ENCODE results near the gene DHX34.

DHX34 gene

GRCh38 chr19:47398707-47399597 is 49.8 kb downstream of the DHX34 start:
- peaks cover 55% of the 10 kb centered on the region for H3K27me3 ChIP-seq (replicated peaks; ENCODE audit: insufficient read depth, low read length)
- TF ChIP-seq EZH2 (optimal IDR thresholded peaks at IDR 0.05; ENCODE audit: low read depth, low read length) (no peak), EZH2phosphoT487 (IDR thresholded peaks at IDR 0.05; ENCODE audit: low read length) (no peak)
- TF ChIP-seq, protein P1, sequence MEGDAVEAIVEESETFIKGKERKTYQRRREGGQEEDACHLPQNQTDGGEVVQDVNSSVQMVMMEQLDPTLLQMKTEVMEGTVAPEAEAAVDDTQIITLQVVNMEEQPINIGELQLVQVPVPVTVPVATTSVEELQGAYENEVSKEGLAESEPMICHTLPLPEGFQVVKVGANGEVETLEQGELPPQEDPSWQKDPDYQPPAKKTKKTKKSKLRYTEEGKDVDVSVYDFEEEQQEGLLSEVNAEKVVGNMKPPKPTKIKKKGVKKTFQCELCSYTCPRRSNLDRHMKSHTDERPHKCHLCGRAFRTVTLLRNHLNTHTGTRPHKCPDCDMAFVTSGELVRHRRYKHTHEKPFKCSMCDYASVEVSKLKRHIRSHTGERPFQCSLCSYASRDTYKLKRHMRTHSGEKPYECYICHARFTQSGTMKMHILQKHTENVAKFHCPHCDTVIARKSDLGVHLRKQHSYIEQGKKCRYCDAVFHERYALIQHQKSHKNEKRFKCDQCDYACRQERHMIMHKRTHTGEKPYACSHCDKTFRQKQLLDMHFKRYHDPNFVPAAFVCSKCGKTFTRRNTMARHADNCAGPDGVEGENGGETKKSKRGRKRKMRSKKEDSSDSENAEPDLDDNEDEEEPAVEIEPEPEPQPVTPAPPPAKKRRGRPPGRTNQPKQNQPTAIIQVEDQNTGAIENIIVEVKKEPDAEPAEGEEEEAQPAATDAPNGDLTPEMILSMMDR (IDR thresholded peaks at IDR 0.05; ENCODE audit: low read length) = no peak

GRCh38 chr19:47402504-47402903 is 53.4 kb downstream of the DHX34 start:
- TF ChIP-seq, protein P1 (IDR thresholded peaks at IDR 0.05; ENCODE audit: low read length) = no peak
- TF ChIP-seq EZH2phosphoT487 (IDR thresholded peaks at IDR 0.05; ENCODE audit: low read length) (no peak), EZH2 (optimal IDR thresholded peaks at IDR 0.05; ENCODE audit: low read depth, low read length) (no peak)
- no peaks in the 10 kb centered on the region for H3K4me1 ChIP-seq (ENCODE audit: low read length)

More at GRCh38 chr19:47398707-47399597, 49.8 kb downstream of the DHX34 start:
- Histone ChIP-seq H3K4me2 (ENCODE audit: low read depth, low read length) (no peak overlapping the region), H3F3A (ENCODE audit: insufficient read depth, low read length) (no peaks in the 10 kb centered on the region), H3K4me3 (ENCODE audit: low read length) (no peak overlapping the region), H2AFZ (ENCODE audit: low read length) (no peak overlapping the region), H3K79me2 (ENCODE audit: low read length) (no peaks in the 10 kb centered on the region), H3K36me3 (replicated peaks; ENCODE audit: insufficient read depth, low read length) (no peaks in the 10 kb centered on the region), H3K9ac (ENCODE audit: low read length) (no peak overlapping the region), H3K27ac (ENCODE audit: low read length) (no peak overlapping the region), H3K9me2 (replicated peaks; ENCODE audit: insufficient read depth, low read length) (no peaks in the 10 kb centered on the region), H3K4me1 (ENCODE audit: low read length) (no peaks in the 10 kb centered on the region), H4K20me1 (ENCODE audit: insufficient read depth, low read length) (no peaks in the 10 kb centered on the region), H3K9me3 (replicated peaks; ENCODE audit: insufficient read depth, low read length) (no peaks in the 10 kb centered on the region)
- DNase-seq = no peak

DNA sequence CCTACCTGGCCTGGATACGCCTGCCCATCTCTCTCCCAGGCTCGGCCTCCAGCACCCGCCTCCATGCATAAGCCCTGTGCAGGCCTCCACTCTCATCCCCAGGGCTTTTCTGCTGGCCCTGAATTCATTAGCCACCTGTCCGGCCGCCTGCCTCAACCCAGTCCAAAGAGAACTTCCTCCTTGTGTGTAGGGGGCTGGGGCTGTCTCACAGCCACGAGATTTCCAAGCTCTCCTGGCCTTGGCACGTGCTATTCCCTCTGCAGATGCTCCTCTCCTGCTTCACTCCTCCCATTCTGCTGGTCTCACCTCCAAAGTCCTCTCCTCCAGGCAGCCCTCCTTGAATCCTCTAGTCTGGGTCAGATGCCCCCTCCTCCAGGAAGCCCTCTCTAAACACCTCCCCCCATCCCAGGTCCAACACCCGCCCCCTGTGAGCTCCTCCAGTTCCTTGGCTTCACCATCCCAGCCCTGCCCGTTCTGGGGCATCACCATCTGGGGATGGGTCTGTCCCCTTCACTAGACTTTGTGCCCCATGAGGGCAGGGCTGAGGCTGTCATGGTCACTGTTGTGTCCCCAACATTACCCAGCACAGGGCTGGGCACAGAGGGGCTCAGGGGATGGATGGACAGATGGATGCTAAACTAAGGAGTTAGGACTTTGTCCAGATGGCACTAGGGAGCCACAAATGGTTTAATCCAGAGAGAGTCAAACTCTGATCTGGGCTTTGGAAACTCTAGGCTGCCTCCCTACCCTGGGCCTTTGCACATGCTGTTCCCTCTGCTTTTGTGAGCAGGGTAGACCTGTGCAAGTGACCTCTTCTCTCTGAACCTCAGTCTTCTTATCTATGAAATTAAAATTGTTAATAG is 55.5 kb downstream of the DHX34 start:
- Histone ChIP-seq H3K9me3 (replicated peaks; ENCODE audit: insufficient read depth, low read length) (no peaks in the 10 kb centered on the region), H3K27me3 (replicated peaks; ENCODE audit: insufficient read depth, low read length) (peaks cover 94% of the 10 kb centered on the region), H3K79me2 (ENCODE audit: low read length) (no peaks in the 10 kb centered on the region), H3K4me3 (ENCODE audit: low read length) (no peak overlapping the region), H4K20me1 (ENCODE audit: insufficient read depth, low read length) (no peaks in the 10 kb centered on the region), H3F3A (ENCODE audit: insufficient read depth, low read length) (no peaks in the 10 kb centered on the region), H3K9ac (ENCODE audit: low read length) (no peak overlapping the region), H3K4me2 (ENCODE audit: low read depth, low read length) (no peak overlapping the region), H3K4me1 (ENCODE audit: low read length) (no peaks in the 10 kb centered on the region), H3K27ac (ENCODE audit: low read length) (no peak overlapping the region), H3K9me2 (replicated peaks; ENCODE audit: insufficient read depth, low read length) (no peaks in the 10 kb centered on the region), H2AFZ (ENCODE audit: low read length) (no peak overlapping the region), H3K36me3 (replicated peaks; ENCODE audit: insufficient read depth, low read length) (no peaks in the 10 kb centered on the region)
- no peak for DNase-seq
- TF ChIP-seq EZH2phosphoT487 (IDR thresholded peaks at IDR 0.05; ENCODE audit: low read length) (no peak), EZH2 (optimal IDR thresholded peaks at IDR 0.05; ENCODE audit: low read depth, low read length) (no peak)
- TF ChIP-seq, protein P1 (IDR thresholded peaks at IDR 0.05; ENCODE audit: low read length) = no peak

More at GRCh38 chr19:47402504-47402903, 53.4 kb downstream of the DHX34 start:
- no peak overlapping the region for H3K9ac ChIP-seq (ENCODE audit: low read length)
- DNase-seq = no peak
- no peaks in the 10 kb centered on the region for H3K9me3 ChIP-seq (replicated peaks; ENCODE audit: insufficient read depth, low read length)
- no peaks in the 10 kb centered on the region for H3K79me2 ChIP-seq (ENCODE audit: low read length)
- H3K4me2 ChIP-seq (ENCODE audit: low read depth, low read length) = no peak overlapping the region
- peaks cover 85% of the 10 kb centered on the region for H3K27me3 ChIP-seq (replicated peaks; ENCODE audit: insufficient read depth, low read length)
- no peaks in the 10 kb centered on the region for H3K36me3 ChIP-seq (replicated peaks; ENCODE audit: insufficient read depth, low read length)
- H3K9me2 ChIP-seq (replicated peaks; ENCODE audit: insufficient read depth, low read length) = no peaks in the 10 kb centered on the region
- no peak overlapping the region for H3K4me3 ChIP-seq (ENCODE audit: low read length)
- H4K20me1 ChIP-seq (ENCODE audit: insufficient read depth, low read length) = no peaks in the 10 kb centered on the region
- no peak overlapping the region for H2AFZ ChIP-seq (ENCODE audit: low read length)
- no peak overlapping the region for H3K27ac ChIP-seq (ENCODE audit: low read length)
- H3F3A ChIP-seq (ENCODE audit: insufficient read depth, low read length) = no peaks in the 10 kb centered on the region

All from MM.1S (cell line).